ENCODE data around the gene RPL38.
A peak's percentile ranks its signal among the peaks of the same experiment; 100 is the strongest.
"Not testable (repeated sequence)": the region's sequence is repeated elsewhere in the genome, so short reads cannot be mapped to it uniquely, and the experiment has no call there.

The RPL38 gene

DNA sequence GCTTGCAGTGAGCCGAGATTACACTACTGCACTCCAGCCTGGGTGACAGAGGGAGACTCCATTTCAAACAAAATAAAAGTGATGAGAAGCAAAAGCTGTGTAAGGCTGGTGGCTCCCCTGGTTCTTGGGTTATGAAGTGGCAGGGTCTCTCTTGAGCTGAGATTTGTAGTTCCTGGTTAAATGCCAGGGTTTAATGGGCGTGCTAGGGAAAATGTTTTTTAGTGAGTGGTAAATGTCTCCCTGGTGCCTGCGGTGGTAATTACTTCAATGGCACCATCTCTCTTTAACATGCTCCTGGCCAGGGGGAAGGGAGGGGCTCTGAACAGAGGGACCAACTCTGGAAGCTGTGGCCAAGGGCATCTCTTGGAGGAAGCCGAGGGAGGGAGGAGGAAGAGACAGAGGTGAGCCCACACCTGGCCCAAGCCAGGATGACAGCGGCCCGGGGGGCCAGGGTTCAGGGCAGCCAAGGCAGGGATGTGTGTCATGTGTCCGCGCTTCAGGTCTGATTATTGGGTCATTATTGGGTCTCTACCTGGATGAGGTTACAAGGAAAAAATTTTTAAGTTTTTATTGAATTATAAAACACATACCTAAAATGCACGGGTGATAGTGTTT is 17.8 kb upstream of the RPL38 start:
- DNase-seq, result no peak

DNA sequence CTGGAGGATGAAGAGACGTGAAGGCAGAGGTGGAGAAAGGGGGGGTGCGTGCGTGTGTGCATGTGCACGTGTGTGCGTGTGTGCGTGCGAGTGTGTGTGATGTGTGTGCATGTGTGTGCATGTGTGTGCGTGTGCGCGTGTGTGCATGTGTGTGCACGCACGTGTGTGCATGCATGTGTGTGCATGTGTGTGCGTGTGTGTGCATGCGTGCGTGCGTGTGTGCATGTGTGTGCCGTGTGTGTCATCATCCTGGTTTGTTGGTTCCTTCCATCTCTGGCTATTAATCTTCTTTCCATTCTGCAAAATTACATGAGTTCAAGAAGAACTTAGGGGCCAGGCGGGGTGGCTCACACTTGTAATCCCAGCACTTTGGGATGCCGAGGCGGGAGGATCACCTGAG is 17.0 kb upstream of the RPL38 start:
- DNase-seq, result no peak

DNA sequence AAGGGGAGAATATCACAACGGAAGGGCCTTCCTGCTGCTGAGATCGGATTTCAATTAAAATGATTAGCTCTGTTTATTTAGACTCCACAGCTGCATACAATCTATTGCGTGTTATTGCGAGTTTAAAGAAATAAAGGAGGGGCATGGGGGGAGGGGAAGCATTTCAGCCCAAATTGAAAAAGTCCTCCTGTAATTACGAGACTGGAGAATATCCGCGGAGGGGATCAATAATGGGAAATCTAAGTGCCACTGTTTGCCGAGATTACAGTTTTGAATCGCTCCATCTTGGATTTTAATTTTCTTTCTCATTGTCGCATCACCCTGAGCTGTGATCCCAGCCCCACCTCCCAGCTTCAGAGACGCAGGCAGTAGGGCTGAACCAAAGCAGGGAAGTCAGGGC is 15.7 kb upstream of the RPL38 start:
- DNase-seq, result no peak

DNA sequence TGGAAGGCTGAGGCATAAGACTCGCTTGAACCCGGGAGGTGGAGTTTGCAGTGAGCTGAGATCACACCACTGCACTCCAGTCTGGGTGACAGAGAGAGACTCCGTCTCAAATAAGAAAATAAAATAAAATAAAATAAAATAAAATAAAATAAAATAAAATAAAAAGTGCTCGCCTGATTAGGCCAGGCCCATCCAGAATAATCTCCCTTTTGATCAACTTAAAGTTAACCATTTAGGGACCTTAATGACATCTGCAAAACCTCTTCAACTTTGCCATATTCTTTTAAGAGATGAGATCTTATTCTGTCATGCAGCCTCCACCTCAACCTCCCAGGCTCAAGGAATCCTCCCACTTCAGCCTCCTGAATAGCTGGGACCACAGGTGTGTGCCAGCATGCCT is 14.8 kb upstream of the RPL38 start:
- DNase-seq, result not testable (repeated sequence)

DNA sequence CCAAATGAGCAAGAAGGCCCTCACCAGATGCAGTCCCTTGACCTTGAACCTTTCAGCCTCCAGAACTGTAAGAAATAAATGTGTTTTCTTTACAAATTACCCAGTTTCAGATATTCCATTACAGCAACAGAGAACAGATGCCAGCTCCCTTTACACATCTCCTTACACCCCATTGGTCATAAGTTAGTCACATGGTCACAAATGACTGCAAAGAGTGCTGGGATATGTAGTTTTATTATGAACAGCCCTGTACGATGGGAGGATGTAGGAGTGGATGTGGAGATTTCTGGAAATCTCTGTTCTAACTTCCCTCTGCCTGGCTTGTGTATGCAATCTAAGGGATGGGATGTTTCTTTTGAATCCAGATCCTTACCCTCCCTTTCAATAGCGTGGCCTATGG is 13.3 kb upstream of the RPL38 start:
- DNase-seq, result peak; percentile 32 to 55

DNA sequence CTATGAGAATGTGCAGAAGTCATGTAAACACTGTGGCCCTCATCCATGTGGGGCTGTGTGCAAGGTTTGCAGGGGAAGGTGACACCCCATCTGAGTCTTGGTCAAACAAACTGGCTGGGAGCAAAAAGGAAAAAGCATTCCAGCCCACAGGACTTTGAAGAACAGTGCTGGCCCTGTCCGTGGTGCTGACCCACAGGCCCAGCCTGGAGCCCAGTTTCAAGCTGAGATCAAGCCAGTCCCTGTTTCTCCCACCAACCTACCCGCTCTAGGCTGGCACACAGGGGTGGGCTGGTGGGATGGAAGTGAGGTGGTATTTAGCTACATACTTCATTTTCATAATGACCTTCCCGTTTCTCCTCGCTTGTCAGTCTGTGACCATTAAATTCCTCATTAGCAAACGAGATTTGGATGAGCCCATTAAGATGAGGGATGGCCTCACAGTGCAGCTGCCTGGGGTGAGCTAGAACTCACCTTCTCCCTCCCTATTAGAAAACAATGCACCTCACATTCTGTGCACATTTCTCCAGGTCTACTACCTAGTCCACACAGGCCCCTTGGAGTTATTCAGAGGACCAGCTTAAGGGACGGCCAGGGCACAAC is 12.6 kb upstream of the RPL38 start:
- no peak for DNase-seq

DNA sequence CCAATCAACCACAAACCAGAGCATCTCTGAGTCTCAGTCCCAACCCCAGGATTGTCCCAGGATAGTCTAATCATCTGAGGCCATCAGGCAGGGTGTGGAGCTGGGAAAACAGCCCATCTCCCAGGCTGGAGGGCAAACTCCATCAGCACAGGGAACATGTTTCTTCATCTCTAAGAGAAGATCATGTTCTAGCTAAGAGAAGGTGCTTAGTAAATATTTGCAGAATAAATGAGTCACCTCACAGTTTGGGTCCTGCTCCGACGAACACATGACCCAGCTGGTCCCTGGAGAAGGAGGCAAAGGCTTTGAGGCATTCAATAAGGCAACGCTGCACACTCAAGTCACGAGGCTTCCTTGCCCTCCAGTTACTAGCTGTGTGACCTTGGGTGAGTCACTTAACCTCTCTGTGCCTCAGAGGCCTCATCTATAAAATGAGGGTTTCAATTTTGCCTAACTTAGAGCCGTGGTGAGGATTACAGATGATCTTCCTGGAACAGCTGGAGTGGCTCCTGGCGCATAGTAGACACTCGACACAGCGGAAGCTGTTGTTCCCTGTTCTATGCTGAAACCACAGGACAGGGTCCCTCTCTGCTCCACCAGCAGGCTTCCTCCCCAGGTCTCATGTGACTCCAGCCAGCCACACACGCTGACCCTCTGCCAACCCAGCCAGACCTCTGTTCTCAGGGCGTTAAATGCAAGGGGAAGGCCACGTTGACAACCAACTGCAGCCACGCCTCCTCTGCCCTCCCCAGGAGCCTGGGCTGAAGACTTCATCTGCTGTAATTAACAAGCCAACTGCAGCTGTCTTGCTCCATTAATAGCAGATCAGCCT is 10.3 kb upstream of the RPL38 start:
- DNase-seq, result peak; percentile 76 to 82

DNA sequence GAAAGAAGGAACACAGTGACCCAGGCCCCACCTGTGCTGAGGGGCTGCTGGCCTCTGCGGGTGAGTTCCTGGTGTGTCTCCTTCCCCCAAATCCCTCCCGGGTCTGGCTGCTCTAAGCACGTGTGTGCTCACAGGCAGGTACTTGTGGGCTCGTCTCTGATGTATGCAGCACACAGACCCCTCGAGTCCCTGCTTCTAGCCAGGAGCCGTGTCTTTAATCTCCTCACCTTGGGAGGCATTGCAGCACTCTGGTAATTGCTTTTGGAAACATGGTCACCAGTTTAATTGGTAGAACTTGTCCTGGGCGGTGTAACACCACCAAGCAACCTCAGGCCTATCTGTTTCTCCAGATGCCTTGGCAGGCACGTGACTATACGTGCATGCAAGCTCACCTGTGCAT is 8.8 kb upstream of the RPL38 start:
- DNase-seq, result no peak

DNA sequence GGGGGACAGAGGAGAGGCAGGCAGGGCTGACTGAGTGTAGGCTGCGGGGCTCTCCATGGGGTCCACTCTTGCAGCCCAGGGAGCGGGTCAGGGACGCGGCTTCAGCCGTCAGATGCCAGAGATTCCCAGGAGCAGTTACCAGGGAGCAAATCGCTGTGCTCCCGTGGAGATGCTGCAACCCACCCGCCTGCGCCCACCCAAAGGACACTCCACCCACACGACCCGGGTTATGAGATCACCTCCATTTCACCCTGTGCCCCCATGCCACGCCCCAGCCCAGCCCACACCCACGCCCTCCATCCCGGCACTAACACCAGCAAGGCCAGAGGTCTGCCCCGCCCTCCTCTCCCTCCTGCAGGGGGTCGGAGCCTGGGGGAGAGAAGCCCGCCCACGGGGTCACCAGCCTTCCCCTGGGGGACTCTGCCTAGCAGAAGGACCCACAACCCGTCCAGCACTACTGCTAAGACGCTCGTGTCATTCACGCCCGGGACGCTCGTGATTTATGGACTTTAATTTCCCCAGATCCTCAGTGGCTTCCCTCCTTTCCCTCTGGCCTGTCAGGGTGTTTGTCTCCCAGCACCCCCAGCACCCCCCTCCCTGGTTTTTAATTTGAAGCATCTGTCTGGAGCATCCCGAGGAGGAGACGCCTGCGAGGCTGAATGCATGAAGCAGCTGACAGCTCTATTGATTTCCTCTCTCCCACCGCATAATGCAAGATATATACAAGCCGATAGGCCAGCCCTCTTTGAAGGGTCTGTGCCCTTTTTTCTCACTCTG is 6.7 kb upstream of the RPL38 start:
- DNase-seq, result no peak

DNA sequence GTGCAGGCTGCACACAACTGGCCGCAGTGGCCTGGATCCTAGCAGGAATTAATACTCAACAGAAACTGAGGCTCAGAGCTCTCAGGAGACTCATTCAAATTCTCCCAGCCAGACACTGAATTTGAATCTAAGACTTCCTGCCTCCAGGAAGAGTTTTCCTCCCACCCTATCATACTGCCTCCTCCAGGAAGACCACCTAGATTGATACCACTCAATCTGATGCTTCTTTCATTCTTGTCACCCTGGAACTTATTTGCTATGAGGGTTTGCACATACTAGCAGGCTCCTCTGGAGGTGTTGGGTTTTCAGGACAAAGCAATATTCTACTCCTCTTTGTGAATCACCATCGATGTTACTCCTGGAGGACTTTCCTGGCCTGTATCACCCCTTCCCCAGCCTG is 5.7 kb upstream of the RPL38 start:
- DNase-seq, result no peak

DNA sequence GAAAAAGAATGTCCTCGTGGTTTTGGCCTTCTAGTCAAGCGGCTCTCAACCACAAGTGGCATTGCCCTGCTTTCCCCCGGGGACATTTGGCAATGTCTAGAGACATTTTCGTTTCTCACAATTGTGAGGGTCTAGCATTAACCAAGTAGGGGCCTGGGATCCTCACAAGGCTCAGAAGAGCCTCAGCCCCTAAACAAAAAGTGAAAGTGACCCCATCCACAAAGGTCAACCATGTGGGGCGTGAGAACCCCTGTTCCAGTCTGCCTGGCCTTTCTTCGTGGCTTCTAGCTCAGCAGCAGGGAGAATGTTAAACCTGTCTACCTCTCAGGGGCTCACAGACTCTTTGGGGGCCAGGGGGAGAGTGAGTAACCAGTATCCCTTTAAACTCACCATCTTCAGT is 4.8 kb upstream of the RPL38 start:
- DNase-seq, result no peak

DNA sequence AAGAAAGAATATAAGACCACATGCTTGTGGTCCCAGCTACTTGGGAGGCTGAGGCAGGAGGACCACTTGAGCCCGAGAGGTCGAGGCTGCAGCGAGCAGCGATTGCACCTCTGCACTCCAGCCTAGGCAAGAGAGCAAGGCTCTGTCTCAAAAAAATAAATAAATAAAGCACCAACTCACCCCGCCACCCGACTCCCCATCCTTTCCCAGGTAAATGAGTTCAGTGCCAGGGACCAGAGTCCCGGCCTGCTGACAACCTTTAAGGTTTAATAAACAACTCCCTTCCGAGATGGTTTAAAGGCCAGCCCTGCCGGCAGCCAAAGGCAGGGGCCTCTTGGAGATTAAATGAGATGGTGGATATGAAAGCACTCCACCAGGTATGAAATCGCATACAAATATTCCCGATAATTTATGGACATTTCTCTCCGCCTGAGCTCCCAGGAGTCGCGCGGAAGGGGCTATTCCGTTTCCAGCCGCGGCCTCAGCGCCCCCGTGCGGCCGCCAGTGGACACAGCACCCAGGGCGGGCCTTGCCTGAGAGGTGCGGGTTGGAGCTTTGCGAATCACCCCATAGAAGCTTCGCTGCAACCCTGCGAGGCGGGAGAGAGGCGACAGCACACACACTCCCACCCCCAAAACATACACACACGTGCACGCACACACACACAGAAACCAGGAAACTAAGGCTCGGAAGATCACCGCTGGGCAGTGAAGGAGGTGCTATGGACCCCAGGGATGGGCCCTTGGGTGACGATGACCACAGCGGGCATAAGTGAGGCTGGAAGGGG is 4.0 kb upstream of the RPL38 start:
- peak; percentile 63 to 68 for DNase-seq

DNA sequence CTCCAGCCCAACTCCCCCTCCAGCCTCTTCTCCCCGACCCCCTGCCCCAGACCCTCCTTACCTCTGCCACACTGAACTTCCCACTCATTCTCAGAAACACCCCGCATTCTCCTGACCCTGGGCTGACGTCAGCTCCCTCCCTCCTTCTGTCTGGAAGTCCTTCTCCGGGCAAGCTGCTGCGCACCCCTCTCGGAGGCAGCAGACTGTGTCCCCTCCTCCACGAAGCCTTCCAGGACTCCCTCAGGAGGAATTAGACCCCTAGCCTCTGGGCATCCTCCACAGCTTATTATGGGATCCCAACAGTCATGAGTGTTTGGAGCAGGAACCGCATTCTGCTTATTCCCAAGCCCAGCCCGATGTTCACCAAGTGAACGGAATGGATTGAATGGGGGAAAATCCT is 3.4 kb upstream of the RPL38 start:
- DNase-seq, result no peak

DNA sequence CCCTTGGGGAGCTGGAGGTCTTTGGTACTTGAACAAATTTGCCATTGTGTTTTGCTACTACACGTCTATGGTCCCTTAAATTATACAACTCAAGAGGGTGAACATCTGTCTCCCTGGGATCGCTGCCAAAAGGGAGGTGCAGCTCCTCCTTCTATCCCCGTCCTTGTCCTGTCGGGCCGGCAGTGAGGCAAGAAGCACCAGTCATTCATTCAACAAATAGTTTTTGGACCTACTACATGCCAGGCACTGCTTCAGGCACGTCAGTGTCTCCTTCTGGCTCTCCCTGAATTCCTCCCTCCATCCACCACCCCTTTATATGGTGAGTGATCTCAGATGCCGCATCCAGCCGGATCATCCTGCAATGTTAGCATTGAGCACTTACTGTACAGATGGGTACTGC is 2.2 kb upstream of the RPL38 start:
- no peak for DNase-seq

DNA sequence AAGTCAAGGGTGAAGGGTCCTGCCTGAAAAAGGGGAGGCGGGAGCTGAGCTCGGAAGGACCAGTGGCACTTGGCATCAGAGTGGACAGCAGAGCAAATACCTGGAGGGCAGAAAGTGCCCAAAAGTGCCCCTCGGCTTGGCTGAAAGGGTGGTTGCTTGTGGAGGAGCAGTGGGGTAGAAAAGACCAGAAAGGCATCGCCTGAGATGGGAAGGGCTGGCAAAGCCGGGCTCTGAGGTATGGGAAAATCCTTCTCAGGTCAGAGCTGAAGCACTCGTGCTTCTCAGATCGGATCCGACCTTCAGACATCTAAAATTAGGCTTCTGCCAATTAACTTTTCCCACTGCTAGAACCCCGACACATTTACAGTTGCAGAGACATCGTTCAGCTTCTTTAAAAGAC is 1.5 kb upstream of the RPL38 start:
- DNase-seq, result no peak

DNA sequence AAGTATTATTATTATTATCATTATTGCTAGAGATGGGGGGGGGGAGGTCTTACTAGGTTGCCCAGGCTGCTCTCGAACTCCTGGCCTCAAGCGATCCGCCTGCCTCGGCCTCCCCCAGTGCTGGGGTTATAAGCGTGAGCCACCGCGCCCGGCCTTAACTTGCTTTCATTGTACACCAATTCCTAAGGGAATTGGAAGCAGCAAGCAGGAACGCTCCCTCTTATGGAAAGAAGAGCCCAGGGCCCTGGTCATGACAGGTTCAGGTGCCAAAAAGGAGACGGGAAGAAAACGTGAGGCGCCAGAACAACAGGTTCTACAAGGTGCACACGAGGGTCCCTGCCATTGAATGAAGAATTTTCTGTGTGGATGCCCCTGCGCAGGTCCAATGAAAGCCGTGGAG is 540 bp upstream of the RPL38 start:
- DNase-seq, result no peak

DNA sequence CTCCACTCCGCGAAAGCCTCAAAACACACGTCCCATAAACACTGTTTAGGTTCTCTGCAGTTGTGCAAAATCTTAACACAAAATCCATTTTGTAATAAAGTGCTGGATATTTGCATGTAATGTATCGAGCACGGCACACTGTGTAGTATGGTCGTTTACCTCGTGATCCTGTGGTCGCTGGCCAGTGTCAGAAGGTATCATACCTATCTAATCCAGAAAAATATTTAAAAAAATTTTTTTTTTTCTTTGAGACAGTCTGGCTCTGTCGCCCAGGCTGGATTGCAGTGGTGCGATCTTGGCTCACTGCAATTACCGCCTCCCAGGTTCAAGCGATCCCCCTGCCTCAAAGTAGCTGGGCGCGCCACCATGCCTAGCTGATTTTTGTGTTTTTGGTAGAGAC is 996 bp downstream of the RPL38 start:
- DNase-seq, result no peak

DNA sequence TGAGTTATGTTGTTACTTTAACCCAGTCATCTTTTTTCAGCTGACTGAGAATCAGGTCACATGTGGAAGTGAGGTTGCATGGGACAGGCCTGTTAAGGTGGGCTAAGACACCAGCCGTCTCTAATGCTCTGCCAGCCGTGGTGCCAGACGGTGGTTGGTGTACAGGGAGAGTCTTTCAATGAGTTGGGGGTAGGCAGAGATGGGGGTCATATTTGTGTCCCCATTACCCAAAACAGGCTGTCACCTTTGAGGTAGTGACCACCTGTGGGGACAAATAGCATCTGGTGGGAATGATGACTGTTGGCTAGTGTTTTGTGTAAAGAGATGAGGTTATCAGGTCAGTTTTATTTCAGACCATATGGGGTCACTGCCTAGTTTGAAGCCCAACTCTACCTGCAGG is 1.8 kb downstream of the RPL38 start:
- DNase-seq, result no peak

DNA sequence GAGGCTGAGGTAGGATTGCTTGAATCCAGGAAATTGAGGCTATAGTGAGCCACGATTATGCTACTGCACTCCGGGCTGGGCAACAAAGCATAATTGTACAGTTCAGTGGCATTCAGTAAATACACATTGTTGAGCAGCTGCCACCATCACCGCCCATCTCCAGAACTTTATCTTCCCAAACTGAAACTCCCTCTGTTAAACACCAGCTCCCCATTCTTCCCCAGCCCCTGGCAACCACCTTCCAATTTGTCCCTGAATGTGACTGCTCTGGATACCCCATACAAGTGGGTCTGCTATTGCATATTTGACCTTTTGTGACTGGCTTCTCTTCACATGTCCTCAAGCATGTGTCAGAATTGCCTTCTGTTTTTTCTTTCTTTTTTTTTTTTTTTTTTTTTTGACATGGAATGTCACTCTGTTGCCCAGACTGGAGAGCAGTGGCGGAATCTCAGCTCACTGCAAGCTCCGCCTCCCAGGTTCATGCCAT is 2.9 kb downstream of the RPL38 start:
- no peak for DNase-seq

DNA sequence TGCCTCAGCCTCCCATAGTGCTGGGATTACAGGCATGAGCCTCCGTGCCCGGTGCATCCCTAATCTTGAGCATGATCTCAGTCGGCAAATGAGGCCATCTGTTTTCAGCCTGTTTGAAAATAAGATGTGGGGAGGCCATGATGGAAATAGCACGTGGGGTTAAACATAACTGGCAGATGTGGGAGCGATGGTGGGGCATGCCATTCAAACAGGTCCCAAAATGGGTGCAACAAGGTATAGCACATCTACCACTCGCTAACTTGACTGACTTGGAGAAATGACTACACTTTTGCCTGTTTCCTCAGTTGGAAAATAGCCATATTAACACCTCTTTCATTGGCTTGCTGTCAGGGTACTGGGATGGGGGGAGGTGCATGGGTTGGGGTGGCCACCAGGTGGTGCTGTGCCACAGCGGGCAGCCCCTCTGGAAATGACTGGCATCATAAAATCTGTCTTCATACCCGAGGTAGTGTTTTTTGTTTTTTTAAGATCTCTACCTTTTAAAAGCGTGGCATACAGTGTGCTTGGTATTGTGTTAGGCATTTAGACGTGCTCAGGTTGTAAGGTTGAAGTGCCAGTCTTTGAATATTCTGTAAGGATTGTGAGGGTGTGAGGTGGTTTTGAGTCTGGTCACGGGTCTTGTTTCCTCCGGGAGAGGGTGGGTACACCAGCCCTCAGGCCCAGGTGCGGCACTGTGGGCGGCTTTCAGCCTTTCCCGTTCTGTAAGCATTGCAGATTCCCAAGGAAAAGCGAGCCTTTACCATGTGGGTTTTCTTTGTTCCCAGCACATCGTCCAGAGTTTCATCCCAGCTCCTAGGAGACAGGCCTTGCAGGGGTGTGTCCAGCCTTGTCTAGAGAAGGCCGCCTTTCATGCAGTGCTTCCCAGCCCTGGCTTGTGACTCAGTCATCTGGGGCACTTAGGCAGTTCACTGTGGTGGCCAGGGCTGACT is 7.0 kb downstream of the RPL38 start:
- DNase-seq, result peak; percentile 58 to 69

Data from inflammatory macrophage (primary cell).